GM23338 (cell line): Measurements from ENCODE around the gene DDX54. TPM values are rescaled to one million over a fixed set of nuclear protein-coding genes. Genes with fewer than 3 reads are reported as not detected.
A peak's percentile ranks its signal among the peaks of the same experiment; 100 is the strongest.

Experiments used
- ATAC-seq: fragments of 200-7000 bp; cut with Tn5 transposase; 3 replicates; pipeline ENCODE4 v1.9.1; 2020
- DNase-seq: peaks from one replicate; pipeline ENCODE4 v3.0.0-alpha.2; 2015; ENCODE audit warnings: low spot score
- H2AFZ ChIP-seq: fragments of 200-600 bp; sonication (generic); 2 replicates; pipeline ENCODE4 v1.8.0; 2016; ENCODE audit warnings: antibody characterized with exemption, mild to moderate bottlenecking, moderate library complexity
- H3F3A ChIP-seq: fragments of 200-600 bp; sonication (generic); replicated peaks from 2 replicates; pipeline ENCODE4 v1.8.0; 2017; ENCODE audit warnings: antibody characterized with exemption, mixed run types, low read depth
- H3K27ac ChIP-seq: fragments of 200-600 bp; sonication (generic); 2 replicates; pipeline ENCODE4 v1.6.1; 2016; ENCODE audit warnings: low read depth
- H3K27me3 ChIP-seq: fragments of 200-600 bp; sonication (generic); 2 replicates; pipeline ENCODE4 v1.8.0; 2016; ENCODE audit warnings: mild to moderate bottlenecking, mixed run types, moderate library complexity; ENCODE audit not compliant: insufficient read depth
- H3K36me3 ChIP-seq: fragments of 200-600 bp; sonication (generic); 2 replicates; pipeline ENCODE4 v1.8.0; 2016; ENCODE audit warnings: mild to moderate bottlenecking; ENCODE audit not compliant: insufficient read depth
- H3K4me1 ChIP-seq: fragments of 200-600 bp; sonication (generic); 2 replicates; pipeline ENCODE4 v1.8.0; 2016; ENCODE audit warnings: mild to moderate bottlenecking, moderate library complexity; ENCODE audit not compliant: insufficient read depth
- H3K4me2 ChIP-seq: fragments of 200-600 bp; sonication (generic); 2 replicates; pipeline ENCODE4 v1.7.1; 2017; ENCODE audit warnings: mixed run types
- H3K4me3 ChIP-seq: fragments of 200-600 bp; sonication (generic); 2 replicates; pipeline ENCODE4 v1.6.1; 2016; ENCODE audit warnings: mixed run types
- H3K79me2 ChIP-seq: fragments of 200-600 bp; sonication (generic); replicated peaks from 2 replicates; pipeline ENCODE4 v1.8.0; 2017; ENCODE audit warnings: mild to moderate bottlenecking; ENCODE audit not compliant: insufficient read depth
- H3K9me2 ChIP-seq: fragments of 200-600 bp; sonication (generic); 2 replicates; pipeline ENCODE4 v1.8.0; 2017; ENCODE audit not compliant: insufficient read depth
- H4K20me1 ChIP-seq: fragments of 200-600 bp; sonication (generic); replicated peaks from 2 replicates; pipeline ENCODE4 v1.8.0; 2017; ENCODE audit warnings: mild to moderate bottlenecking; ENCODE audit not compliant: insufficient read depth
- H3K27ac Mint-ChIP-seq: 2 replicates; pipeline ENCODE4 v1.8.0; 2020; ENCODE audit warnings: inconsistent platforms, mild to moderate bottlenecking, moderate library complexity, mixed read lengths
- H3K27me3 Mint-ChIP-seq: 3 replicates; pipeline ENCODE4 v1.8.0; 2022; ENCODE audit warnings: low read depth, mild to moderate bottlenecking, moderate library complexity, mixed read lengths, inconsistent platforms; ENCODE audit not compliant: insufficient read depth, poor library complexity
- H3K36me3 Mint-ChIP-seq: 3 replicates; pipeline ENCODE4 v1.8.0; 2021; ENCODE audit warnings: low read depth, mild to moderate bottlenecking, inconsistent platforms, moderate library complexity, mixed read lengths
- H3K4me1 Mint-ChIP-seq: 3 replicates; pipeline ENCODE4 v1.8.0; 2020; ENCODE audit warnings: mild to moderate bottlenecking, inconsistent platforms, mixed read lengths
- H3K4me3 Mint-ChIP-seq: 3 replicates; pipeline ENCODE4 v1.8.0; 2021; ENCODE audit warnings: moderate library complexity, mild to moderate bottlenecking, inconsistent platforms, mixed read lengths
- H3K9me3 Mint-ChIP-seq: 3 replicates; pipeline ENCODE4 v1.8.0; 2020; ENCODE audit warnings: moderate library complexity, mild to moderate bottlenecking, inconsistent platforms, mixed read lengths
- EZH2 ChIP-seq: fragments of 200-600 bp; sonication (generic); IDR thresholded peaks from one replicate; pipeline ENCODE4 v1.8.0; 2017; ENCODE audit warnings: antibody characterized with exemption, mild to moderate bottlenecking, low read depth; ENCODE audit not compliant: unreplicated experiment
- POLR2AphosphoS5 ChIP-seq: IDR thresholded peaks from 2 replicates; pipeline ENCODE4 v1.6.1; 2016; ENCODE audit warnings: antibody characterized with exemption, low read depth
- ZNF114 ChIP-seq: fragments of 250-450 bp; sonication (Bioruptor Pico); IDR thresholded peaks from 2 replicates; pipeline ENCODE4 v1.5.0; 2020; ENCODE audit warnings: mild to moderate bottlenecking, moderate library complexity
- ZNF331 ChIP-seq: fragments of 250-450 bp; sonication (Bioruptor Pico); IDR thresholded peaks from 2 replicates; pipeline ENCODE4 v1.5.0; 2020; ENCODE audit warnings: low read depth, mild to moderate bottlenecking, moderate library complexity
- polyA plus RNA-seq: library from polyadenylated mRNA; unstranded; fragments of >200 nt; fragmentation: Nextera tagmentation; extraction: Ambion mirVana; gene quantifications from 2 replicates; pipeline ENCODE4 v1.2.1, GENCODE V29; 2016
- total RNA-seq: library from RNA; depleted of rRNA; stranded (reverse); fragments of >200 nt; shearing (Covaris generic); gene quantifications from 2 replicates; pipeline ENCODE4 v1.2.3, GENCODE V29; 2014
- TF ChIP-seq, protein P1 (sequence below): fragments of 250-450 bp; sonication (Bioruptor Pico); IDR thresholded peaks from 2 replicates; pipeline ENCODE4 v1.5.0; 2020; ENCODE audit warnings: mild to moderate bottlenecking, moderate library complexity
- TF ChIP-seq, protein P2 (sequence below): IDR thresholded peaks from 2 replicates; pipeline ENCODE4 v1.6.1; 2016; ENCODE audit warnings: antibody characterized with exemption
- TF ChIP-seq, protein P3 (sequence below), 2 experiments: fragments of 200-600 bp in 1 of 2; sonication (generic) in 1 of 2; conservative IDR thresholded peaks; 2 replicates each; pipeline versions ENCODE4 v1.5.1 to v1.6.1; 2016 to 2017; ENCODE audit warnings: antibody characterized with exemption in 2 of 2, low read depth in 2 of 2, mild to moderate bottlenecking in 2 of 2, moderate library complexity in 1 of 2

Gene DDX54
- total and polyA plus RNA-seq, 2 experiments from 2014 or later, result 84.1 to 89.4 TPM

DNA sequence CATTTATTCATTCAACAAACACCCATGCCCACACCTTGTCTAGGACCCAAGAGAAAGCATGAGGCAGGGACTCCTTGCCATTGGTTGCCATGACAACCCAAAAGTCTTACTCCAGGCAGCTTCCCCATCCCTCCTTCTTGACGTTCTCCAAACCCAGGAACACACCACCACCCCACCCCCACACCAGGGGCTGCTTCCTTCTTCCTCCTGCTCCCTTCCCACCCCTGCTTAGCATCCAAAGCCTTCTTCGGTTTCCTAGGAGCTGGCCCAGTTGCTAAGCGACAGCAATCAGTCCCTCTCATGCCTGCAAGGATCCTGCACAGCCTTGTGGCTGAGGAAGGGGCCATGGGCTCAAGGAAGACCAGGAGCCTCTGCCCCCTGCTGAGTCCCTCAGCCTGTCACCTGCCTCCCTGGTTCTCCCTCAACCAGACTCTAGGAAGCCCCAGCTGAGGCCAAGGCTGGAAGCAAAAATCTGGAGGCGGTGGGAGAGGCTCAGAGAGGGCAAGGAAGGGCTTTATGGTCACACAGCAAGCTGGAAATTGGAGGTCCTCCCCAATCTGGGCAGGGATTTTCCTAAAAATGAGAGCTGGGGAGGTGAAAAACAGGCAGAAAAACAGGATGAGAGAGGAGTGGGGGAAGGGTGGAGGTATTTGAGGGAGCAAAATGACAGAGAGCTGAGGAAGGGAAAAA, 65.2 kb downstream of the DDX54 start:
- peaks cover 5% of the 10 kb centered on the region; the same call in 1 of the 2 replicates for H3K4me1 ChIP-seq

DNA sequence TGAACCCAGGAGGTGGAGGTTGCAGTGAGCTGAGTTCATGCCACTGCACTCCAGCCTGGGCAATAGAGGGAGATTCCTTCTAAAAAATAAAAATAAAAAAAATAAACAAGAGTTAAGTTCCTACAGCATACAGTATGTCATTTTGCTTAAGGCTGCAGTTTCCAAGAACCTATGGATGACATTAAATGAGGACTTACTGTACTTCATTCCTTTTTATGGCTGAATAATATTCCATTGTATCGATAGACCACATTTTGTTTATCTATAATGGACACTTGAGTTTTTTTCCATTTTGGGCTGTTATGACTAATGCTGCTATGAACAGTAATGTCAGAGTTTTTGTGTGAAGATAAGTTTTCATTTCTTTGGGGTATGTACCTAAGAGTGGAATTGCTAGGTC, 67.1 kb downstream of the DDX54 start:
- Mint-ChIP-seq H3K36me3 (peaks cover under 1% of the 10 kb centered on the region; the same call in 1 of the 3 replicates), H3K27me3 (peaks cover 10% of the 10 kb centered on the region), H3K9me3 (peaks cover 4% of the 10 kb centered on the region; the same call in 2 of the 3 replicates), H3K4me1 (peaks cover 10% of the 10 kb centered on the region), H3K27ac (no peak overlapping the region), H3K4me3 (no peak overlapping the region)
- H3K4me1 ChIP-seq, result peaks cover 5% of the 10 kb centered on the region; the same call in 1 of the 2 replicates
- no peaks in the 10 kb centered on the region for H3K27me3 ChIP-seq
- no peak overlapping the region for H3K4me2 ChIP-seq
- no peak overlapping the region for H3K4me3 ChIP-seq
- H3K79me2 ChIP-seq, result no peaks in the 10 kb centered on the region
- no peak for ATAC-seq
- no peaks in the 10 kb centered on the region for H3K9me2 ChIP-seq
- no peaks in the 10 kb centered on the region; the same call in 1 of the 2 replicates for H4K20me1 ChIP-seq
- no peak for DNase-seq
- H3K36me3 ChIP-seq, result no peaks in the 10 kb centered on the region
- H2AFZ ChIP-seq, result no peak overlapping the region
- H3K27ac ChIP-seq, result no peak overlapping the region
- H3F3A ChIP-seq, result no peaks in the 10 kb centered on the region
- no peak for TF ChIP-seq EZH2
- TF ChIP-seq, protein P1, sequence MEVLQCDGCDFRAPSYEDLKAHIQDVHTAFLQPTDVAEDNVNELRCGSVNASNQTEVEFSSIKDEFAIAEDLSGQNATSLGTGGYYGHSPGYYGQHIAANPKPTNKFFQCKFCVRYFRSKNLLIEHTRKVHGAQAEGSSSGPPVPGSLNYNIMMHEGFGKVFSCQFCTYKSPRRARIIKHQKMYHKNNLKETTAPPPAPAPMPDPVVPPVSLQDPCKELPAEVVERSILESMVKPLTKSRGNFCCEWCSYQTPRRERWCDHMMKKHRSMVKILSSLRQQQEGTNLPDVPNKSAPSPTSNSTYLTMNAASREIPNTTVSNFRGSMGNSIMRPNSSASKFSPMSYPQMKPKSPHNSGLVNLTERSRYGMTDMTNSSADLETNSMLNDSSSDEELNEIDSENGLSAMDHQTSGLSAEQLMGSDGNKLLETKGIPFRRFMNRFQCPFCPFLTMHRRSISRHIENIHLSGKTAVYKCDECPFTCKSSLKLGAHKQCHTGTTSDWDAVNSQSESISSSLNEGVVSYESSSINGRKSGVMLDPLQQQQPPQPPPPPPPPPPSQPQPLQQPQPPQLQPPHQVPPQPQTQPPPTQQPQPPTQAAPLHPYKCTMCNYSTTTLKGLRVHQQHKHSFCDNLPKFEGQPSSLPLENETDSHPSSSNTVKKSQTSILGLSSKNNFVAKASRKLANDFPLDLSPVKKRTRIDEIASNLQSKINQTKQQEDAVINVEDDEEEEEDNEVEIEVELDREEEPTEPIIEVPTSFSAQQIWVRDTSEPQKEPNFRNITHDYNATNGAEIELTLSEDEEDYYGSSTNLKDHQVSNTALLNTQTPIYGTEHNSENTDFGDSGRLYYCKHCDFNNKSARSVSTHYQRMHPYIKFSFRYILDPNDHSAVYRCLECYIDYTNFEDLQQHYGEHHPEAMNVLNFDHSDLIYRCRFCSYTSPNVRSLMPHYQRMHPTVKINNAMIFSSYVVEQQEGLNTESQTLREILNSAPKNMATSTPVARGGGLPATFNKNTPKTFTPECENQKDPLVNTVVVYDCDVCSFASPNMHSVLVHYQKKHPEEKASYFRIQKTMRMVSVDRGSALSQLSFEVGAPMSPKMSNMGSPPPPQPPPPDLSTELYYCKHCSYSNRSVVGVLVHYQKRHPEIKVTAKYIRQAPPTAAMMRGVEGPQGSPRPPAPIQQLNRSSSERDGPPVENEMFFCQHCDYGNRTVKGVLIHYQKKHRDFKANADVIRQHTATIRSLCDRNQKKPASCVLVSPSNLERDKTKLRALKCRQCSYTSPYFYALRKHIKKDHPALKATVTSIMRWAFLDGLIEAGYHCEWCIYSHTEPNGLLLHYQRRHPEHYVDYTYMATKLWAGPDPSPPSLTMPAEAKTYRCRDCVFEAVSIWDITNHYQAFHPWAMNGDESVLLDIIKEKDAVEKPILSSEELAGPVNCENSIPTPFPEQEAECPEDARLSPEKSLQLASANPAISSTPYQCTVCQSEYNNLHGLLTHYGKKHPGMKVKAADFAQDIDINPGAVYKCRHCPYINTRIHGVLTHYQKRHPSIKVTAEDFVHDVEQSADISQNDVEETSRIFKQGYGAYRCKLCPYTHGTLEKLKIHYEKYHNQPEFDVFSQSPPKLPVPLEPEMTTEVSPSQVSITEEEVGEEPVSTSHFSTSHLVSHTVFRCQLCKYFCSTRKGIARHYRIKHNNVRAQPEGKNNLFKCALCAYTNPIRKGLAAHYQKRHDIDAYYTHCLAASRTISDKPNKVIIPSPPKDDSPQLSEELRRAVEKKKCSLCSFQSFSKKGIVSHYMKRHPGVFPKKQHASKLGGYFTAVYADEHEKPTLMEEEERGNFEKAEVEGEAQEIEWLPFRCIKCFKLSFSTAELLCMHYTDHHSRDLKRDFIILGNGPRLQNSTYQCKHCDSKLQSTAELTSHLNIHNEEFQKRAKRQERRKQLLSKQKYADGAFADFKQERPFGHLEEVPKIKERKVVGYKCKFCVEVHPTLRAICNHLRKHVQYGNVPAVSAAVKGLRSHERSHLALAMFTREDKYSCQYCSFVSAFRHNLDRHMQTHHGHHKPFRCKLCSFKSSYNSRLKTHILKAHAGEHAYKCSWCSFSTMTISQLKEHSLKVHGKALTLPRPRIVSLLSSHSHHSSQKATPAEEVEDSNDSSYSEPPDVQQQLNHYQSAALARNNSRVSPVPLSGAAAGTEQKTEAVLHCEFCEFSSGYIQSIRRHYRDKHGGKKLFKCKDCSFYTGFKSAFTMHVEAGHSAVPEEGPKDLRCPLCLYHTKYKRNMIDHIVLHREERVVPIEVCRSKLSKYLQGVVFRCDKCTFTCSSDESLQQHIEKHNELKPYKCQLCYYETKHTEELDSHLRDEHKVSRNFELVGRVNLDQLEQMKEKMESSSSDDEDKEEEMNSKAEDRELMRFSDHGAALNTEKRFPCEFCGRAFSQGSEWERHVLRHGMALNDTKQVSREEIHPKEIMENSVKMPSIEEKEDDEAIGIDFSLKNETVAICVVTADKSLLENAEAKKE, result no peak
- TF ChIP-seq, protein P2, sequence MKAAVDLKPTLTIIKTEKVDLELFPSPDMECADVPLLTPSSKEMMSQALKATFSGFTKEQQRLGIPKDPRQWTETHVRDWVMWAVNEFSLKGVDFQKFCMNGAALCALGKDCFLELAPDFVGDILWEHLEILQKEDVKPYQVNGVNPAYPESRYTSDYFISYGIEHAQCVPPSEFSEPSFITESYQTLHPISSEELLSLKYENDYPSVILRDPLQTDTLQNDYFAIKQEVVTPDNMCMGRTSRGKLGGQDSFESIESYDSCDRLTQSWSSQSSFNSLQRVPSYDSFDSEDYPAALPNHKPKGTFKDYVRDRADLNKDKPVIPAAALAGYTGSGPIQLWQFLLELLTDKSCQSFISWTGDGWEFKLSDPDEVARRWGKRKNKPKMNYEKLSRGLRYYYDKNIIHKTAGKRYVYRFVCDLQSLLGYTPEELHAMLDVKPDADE, result no peak
- no peak for TF ChIP-seq ZNF114 (CRISPR knock-in tag)
- no peak for TF ChIP-seq POLR2AphosphoS5
- TF ChIP-seq ZNF331 (CRISPR knock-in tag), result no peak
- TF ChIP-seq, protein P3, sequence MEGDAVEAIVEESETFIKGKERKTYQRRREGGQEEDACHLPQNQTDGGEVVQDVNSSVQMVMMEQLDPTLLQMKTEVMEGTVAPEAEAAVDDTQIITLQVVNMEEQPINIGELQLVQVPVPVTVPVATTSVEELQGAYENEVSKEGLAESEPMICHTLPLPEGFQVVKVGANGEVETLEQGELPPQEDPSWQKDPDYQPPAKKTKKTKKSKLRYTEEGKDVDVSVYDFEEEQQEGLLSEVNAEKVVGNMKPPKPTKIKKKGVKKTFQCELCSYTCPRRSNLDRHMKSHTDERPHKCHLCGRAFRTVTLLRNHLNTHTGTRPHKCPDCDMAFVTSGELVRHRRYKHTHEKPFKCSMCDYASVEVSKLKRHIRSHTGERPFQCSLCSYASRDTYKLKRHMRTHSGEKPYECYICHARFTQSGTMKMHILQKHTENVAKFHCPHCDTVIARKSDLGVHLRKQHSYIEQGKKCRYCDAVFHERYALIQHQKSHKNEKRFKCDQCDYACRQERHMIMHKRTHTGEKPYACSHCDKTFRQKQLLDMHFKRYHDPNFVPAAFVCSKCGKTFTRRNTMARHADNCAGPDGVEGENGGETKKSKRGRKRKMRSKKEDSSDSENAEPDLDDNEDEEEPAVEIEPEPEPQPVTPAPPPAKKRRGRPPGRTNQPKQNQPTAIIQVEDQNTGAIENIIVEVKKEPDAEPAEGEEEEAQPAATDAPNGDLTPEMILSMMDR (conservative IDR thresholded peaks at IDR 0.05; ENCODE audit: low read depth in 2 of 2), result no peak

More for the DNA sequence above, 65.2 kb downstream of the DDX54 start:
- H3K9me3 Mint-ChIP-seq, result peaks cover 4% of the 10 kb centered on the region; the same call in 2 of the 3 replicates
- Histone ChIP-seq H3K36me3 (no peaks in the 10 kb centered on the region), H3F3A (no peaks in the 10 kb centered on the region), H3K79me2 (no peaks in the 10 kb centered on the region), H3K27ac (no peak overlapping the region), H2AFZ (no peak overlapping the region), H3K27me3 (no peaks in the 10 kb centered on the region), H4K20me1 (peaks cover 3% of the 10 kb centered on the region), H3K9me2 (no peaks in the 10 kb centered on the region), H3K4me3 (no peak overlapping the region), H3K4me2 (no peak overlapping the region)
- H3K27me3 Mint-ChIP-seq, result peaks cover 9% of the 10 kb centered on the region
- no peak overlapping the region for H3K27ac Mint-ChIP-seq
- no peak for TF ChIP-seq EZH2
- H3K4me3 Mint-ChIP-seq, result no peak overlapping the region
- peaks cover 10% of the 10 kb centered on the region for H3K4me1 Mint-ChIP-seq
- DNase-seq, result peak; percentile 64
- H3K36me3 Mint-ChIP-seq, result peaks cover 5% of the 10 kb centered on the region; the same call in 2 of the 3 replicates
- peak; percentile 75 for ATAC-seq
